NCI-H2029 (cell line): Measurements from ENCODE around the gene ANGPTL1.

Experiments
- DNase-seq: peaks from one replicate; lab custom pipeline; 2025; lab: John Stamatoyannopoulos, UW

Gene ANGPTL1, protein sequence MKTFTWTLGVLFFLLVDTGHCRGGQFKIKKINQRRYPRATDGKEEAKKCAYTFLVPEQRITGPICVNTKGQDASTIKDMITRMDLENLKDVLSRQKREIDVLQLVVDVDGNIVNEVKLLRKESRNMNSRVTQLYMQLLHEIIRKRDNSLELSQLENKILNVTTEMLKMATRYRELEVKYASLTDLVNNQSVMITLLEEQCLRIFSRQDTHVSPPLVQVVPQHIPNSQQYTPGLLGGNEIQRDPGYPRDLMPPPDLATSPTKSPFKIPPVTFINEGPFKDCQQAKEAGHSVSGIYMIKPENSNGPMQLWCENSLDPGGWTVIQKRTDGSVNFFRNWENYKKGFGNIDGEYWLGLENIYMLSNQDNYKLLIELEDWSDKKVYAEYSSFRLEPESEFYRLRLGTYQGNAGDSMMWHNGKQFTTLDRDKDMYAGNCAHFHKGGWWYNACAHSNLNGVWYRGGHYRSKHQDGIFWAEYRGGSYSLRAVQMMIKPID

GRCh38 chr1:178870944-178871343 is at the start of gene ANGPTL1:
TSS of gene ANGPTL1 (minus strand) at chr1:178871077. CDS start at chr1:178865776, 5,301 bp downstream.
- DNase-seq = no peak

DNA sequence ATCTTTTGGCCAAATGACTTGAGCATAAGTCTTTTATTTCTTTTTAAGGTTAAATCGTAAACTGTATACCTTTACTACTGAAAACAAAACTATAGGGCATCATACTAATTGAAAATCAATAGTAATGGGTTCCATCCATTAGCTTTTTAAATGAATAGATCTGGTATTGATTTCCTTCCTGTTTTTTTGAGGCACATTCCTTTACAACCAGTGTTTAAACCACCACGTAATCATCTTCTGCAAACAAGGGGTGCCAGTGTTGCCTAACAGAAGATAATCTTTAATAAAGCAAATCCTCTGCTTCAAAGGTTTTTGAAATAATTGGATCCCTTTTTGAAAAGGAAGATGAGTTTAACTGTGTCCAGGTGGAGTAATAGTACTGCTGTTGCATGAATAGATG is 48.7 kb upstream of the ANGPTL1 start:
- DNase-seq = no peak

- no peak for DNase-seq
Observed at GRCh38 chr1:178918955-178919354, 48.1 kb upstream of the ANGPTL1 start.

- DNase-seq = no peak
Observed at GRCh38 chr1:178918308-178918707, 47.4 kb upstream of the ANGPTL1 start.

- no peak for DNase-seq
Observed at GRCh38 chr1:178916448-178917174, 45.7 kb upstream of the ANGPTL1 start.

DNA sequence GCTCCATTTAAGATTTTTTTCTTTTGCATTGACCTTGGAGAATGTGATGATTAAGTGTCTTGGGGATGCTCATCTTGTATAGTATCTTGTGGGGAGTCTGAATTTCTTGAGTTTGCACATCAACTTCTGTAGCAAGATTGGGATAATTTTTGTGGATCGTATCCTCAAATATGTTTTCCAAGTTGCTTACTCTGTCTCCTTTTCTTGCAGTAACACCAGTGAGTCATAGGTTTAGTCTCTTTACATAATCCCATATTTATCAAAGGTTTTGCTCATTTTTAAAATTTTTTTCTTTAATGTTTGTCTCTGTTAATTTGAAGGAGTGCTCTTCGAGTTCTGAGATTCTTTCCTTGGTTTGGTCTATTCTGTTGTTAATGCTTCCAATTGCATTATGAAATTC is 41.7 kb upstream of the ANGPTL1 start:
- no peak for DNase-seq

GRCh38 chr1:178910023-178910422 is 39.1 kb upstream of the ANGPTL1 start:
- no peak for DNase-seq

DNA sequence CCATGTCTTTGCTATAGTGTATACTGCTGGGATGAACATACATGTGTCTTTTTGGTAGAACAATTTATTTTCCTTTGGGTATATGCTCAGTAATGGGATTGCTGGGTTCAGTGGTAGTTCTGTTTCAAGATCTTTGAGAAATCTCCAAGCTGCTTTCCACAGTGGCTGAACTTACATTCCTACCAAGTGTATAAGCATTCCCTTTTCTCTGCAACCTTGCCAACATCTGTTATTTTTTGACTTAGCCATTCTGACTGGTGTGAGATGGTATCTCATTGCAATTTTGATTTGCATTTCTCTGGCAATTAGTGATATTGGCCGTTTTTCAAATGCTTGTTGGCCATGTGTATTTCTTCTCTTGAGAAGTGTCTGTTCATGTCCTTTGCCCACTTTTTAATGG is 37.5 kb upstream of the ANGPTL1 start:
- DNase-seq = no peak

DNA sequence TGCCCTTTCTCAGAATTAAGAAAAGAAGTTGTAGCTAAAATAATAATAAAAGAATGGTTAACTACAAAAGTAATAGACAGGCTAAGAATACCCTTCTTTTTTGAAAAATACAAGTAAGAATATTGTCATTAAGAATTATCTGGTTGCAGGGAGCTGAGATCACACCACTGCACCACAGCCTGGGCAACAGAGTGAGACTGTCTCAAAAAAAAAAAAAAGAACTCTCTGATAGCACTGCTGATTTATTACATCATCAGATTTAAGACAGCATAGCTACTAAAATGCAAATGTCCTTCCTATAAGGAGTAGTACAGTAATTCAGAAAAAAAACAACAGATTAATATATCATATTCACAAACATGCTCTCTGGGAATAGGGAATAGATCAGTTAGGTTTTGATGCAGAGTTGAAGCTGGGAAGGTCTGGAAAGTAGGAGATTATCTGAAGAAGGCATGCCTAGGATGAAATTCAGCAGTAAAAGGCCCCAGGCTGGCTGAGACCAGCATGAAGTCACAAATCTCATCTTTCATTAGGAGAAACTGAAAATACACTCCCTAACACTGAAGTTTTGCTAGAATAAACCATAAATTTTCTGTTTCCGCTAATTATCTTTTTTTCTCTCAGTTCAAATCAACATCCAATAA is 30.7 kb upstream of the ANGPTL1 start:
- no peak for DNase-seq

DNA sequence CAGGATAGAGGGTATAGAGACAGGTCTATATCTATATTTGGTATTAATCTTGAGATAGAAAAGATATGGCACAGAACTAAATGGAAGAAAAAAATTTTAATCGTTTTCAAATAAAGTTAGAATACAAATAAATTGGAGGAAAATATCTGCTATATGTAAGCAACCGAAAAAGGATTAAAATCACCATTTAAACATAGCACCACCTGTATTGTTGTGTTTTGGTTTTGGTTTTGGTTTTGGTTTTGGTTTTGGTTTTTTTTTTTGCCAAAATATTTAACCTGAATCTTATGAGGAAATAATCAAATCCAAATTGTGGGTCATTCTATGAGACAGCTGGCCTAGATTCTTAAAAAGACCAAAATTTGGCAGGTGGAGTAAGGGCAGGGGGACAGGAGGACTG is 28.5 kb upstream of the ANGPTL1 start:
- DNase-seq = no peak

GRCh38 chr1:178898401-178898800 is 27.5 kb upstream of the ANGPTL1 start:
- DNase-seq = no peak

DNA sequence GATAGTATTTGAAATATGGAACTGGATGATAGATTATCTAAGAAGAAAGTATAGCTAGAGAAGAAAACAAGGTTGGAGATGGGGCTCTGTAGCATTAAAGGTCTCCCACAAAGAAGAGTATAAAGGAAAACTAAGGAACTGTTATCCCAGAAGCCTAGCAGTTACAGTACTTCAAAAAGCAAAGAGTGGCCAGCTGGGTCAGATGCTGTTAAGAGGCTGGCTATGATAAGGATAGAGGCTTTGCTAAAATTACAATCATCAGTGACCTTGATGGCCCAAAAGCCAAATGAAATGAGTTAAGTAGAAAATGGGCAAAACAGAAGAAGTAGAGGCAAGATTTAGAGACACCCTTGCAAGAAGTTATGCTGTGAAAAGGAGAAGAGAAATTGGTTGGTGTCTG is 25.1 kb upstream of the ANGPTL1 start:
- no peak for DNase-seq

- no peak for DNase-seq
Observed at GRCh38 chr1:178886551-178886950, 15.7 kb upstream of the ANGPTL1 start.

- no peak for DNase-seq
Observed at GRCh38 chr1:178885869-178886268, 15.0 kb upstream of the ANGPTL1 start.

GRCh38 chr1:178881950-178882349 is 11.1 kb upstream of the ANGPTL1 start:
- no peak for DNase-seq

GRCh38 chr1:178877896-178878295 is 7.0 kb upstream of the ANGPTL1 start:
- DNase-seq = no peak

DNA sequence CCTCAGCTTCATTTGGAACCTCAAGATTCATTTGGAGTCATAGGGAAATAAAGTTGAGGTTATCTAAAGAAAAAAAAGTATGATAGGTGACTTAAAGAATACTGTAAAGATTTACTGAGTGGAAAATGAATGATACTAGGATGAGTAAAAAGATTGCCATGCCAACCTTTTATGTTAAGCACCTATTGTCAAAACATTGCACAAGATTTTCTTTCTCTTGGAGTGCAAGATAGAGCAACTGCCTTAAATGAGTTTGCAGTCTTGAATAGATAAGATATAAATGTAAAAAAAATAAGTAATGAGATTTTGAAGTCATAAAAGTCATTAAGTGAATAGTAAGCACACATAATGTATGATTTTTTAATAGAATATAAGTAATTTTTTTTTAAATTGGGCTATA is 5.1 kb upstream of the ANGPTL1 start:
- no peak for DNase-seq

- DNase-seq = no peak
Observed at GRCh38 chr1:178874966-178875365, 4.1 kb upstream of the ANGPTL1 start.

GRCh38 chr1:178871551-178872320 is 859 bp upstream of the ANGPTL1 start:
- DNase-seq = no peak

- no peak for DNase-seq
Observed at GRCh38 chr1:178870221-178870620, 656 bp downstream of the ANGPTL1 start.

- no peak for DNase-seq
Observed at GRCh38 chr1:178869119-178869697, 1.7 kb downstream of the ANGPTL1 start.

DNA sequence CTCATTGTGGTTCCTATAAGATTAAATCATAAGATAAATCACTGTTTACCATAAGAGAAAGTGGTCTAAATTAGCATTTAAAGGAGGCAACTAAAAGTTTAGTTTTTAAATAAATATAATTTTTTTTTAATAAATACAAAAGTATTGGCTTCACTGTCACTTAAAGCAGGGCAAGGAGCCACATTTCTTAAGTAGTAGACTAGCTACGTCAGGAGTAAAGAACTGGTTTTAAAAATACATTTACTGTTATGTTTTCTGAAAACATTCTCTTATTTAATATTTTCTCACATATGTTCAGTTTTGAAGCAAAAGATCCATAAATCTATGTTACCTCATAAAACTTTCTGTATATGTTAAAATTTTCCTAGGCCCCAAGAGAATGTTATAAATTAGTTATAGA is 2.2 kb downstream of the ANGPTL1 start:
- no peak for DNase-seq
